T-cell (primary cell): ENCODE measurements around the gene ADCY1. TPM values are rescaled to one million over a fixed set of nuclear protein-coding genes. Genes with fewer than 3 reads are reported as not detected.

ENCODE experiments used
- ATAC-seq, 4 experiments: fragments of 200-7000 bp in 3 of 4; fragments of 150-1000 bp in 1 of 4; cut with Tn5 transposase; replicated peaks in 1 of 4; 1 replicate in 3 of 4; 2 replicates in 1 of 4; pipeline ENCODE4 v1.10.0; 2021; ENCODE audit warnings: moderate library complexity in 3 of 4, mild to moderate bottlenecking in 2 of 4, moderate number of reproducible peaks in 1 of 4
- CTCF ChIA-PET, 2 donors: fragments of 300-600 bp; sonication (Branson Sonifier 250); formaldehyde crosslinking; loops; one replicate each; lab custom pipeline; 2022; ENCODE audit warnings: antibody characterized with exemption in 2 of 2; lab: Charles Lee
- POLR2A ChIA-PET, 2 donors: fragments of 300-600 bp; sonication (Branson Sonifier 250); formaldehyde crosslinking; loops; one replicate each; lab custom pipeline; 2022; ENCODE audit warnings: antibody characterized with exemption in 2 of 2; lab: Charles Lee
- DNase-seq, 35 experiments: peaks; one replicate each; pipeline versions ENCODE4 v3.0.0 to v3.0.0-alpha.2; 2013 to 2023
- H3K27ac ChIP-seq: one replicate; pipeline ENCODE4 v1.5.1; 2013; ENCODE audit warnings: low read length
- H3K27me3 ChIP-seq, 2 experiments: replicated peaks in 1 of 2; 1 replicate in 1 of 2; 2 replicates in 1 of 2; pipeline versions ENCODE4 v1.6.1 to v1.7.0; 2013; ENCODE audit warnings: low read length in 1 of 2, mixed read lengths in 1 of 2; ENCODE audit not compliant: control insufficient read depth in 2 of 2, insufficient read depth in 2 of 2; ENCODE audit errors: extremely low read depth in 1 of 2
- H3K36me3 ChIP-seq, 2 donors: 1 replicate in 1 of 2; 2 replicates in 1 of 2; pipeline versions ENCODE4 v1.6.1 to v1.7.0; 2013; ENCODE audit warnings: low read length in 1 of 2; ENCODE audit not compliant: control insufficient read depth in 2 of 2, insufficient read depth in 1 of 2; ENCODE audit errors: extremely low read depth in 1 of 2
- H3K4me1 ChIP-seq, 2 experiments: 1 replicate in 1 of 2; 2 replicates in 1 of 2; pipeline versions ENCODE4 v1.6.1 to v1.7.0; 2013; ENCODE audit warnings: low read length in 2 of 2, mixed read lengths in 1 of 2; ENCODE audit not compliant: insufficient read depth in 2 of 2, control insufficient read depth in 1 of 2; ENCODE audit errors: extremely low read depth in 1 of 2
- H3K4me3 ChIP-seq, 2 donors: 1 replicate in 1 of 2; 2 replicates in 1 of 2; pipeline versions ENCODE4 v1.5.1 to v1.7.0; 2013; ENCODE audit warnings: mild to moderate bottlenecking in 2 of 2, low read length in 1 of 2, moderate library complexity in 1 of 2; ENCODE audit not compliant: control insufficient read depth in 1 of 2; ENCODE audit errors: extremely low read depth in 1 of 2
- H3K9me3 ChIP-seq: 2 replicates; pipeline ENCODE4 v1.7.0; 2013
- H3K27ac Mint-ChIP-seq, 2 donors: one replicate each; pipeline ENCODE4 v1.8.0; 2020 to 2021; ENCODE audit warnings: mild to moderate bottlenecking in 2 of 2, mixed read lengths in 2 of 2
- H3K27me3 Mint-ChIP-seq, 2 donors: one replicate each; pipeline ENCODE4 v1.8.0; 2021 to 2022; ENCODE audit warnings: mixed read lengths in 2 of 2
- H3K36me3 Mint-ChIP-seq: one replicate; pipeline ENCODE4 v1.8.0; 2021; ENCODE audit warnings: mixed read lengths
- H3K4me1 Mint-ChIP-seq, 3 donors: one replicate each; pipeline ENCODE4 v1.8.0; 2020 to 2022; ENCODE audit warnings: mixed read lengths in 3 of 3, mild to moderate bottlenecking in 1 of 3
- H3K4me3 Mint-ChIP-seq, 3 donors: one replicate each; pipeline ENCODE4 v1.8.0; 2020 to 2022; ENCODE audit warnings: mild to moderate bottlenecking in 3 of 3, mixed read lengths in 3 of 3, moderate library complexity in 3 of 3
- H3K9me3 Mint-ChIP-seq, 3 donors: one replicate each; pipeline ENCODE4 v1.8.0; 2020 to 2022; ENCODE audit warnings: mixed read lengths in 3 of 3
- WGBS: methylation state at CpG from one replicate; pipeline ENCODE4 v1.1.5; 2013; ENCODE audit warnings: missing lambda C conversion rate; ENCODE audit not compliant: insufficient coverage; 5-methylcytosine and 5-hydroxymethylcytosine counted together
- total RNA-seq, 35 experiments: library from RNA in 6 of 35; stranded (reverse) in 6 of 35; fragments of 120-200 nt in 1 of 35; gene quantifications; one replicate each; pipeline versions ENCODE4 v1.2.1 to v1.2.4 and lab custom pipeline; 2013 to 2026

Gene ADCY1
- total RNA-seq, 5 donors from 2014 or later (not counting 1 experiment from before 2014, with no cell fraction given) = 0.03 to 0.44 (median 0.05) TPM

DNA sequence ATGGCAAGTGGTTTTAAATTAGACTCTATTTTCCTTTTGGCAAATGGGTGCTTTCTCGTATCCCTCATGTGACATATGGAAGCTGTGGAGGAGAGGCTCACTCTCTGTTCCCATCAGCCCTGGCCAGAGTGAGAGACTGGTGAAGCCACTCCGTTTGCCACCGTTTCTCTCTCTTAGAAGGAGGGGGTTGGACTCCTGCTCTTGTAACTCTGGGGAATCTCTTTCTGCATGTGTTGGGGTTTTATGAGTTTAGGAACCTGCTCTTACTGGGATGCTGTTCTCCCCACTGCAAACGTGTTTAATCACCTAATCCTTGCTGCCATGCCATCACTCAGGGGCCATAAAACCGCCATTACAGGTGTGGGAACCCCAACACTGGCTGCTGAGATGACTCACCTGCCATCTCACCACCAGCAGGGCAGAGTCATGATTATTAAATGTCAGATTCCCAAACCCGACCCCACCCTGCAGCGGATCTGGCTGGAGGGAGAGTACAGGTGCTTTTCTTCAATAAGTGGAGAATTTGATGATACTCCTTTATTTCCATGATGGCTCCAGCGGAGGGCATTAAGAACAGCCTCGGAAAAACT lies 103.2 kb downstream of the ADCY1 start:
- Mint-ChIP-seq H3K9me3 (peaks cover 0 to 8% (median 0%) of the 10 kb centered on the region in 3 donors), H3K4me1 (no peaks in the 10 kb centered on the region), H3K27ac (no peak overlapping the region), H3K4me3 (no peak overlapping the region), H3K36me3 (no peaks in the 10 kb centered on the region), H3K27me3 (peaks cover 7 to 36% of the 10 kb centered on the region in 2 donors)
- DNase-seq (no peak), ATAC-seq (no peak)
- Histone ChIP-seq H3K4me1 (no peaks in the 10 kb centered on the region), H3K27me3 (peaks cover 0 to 28% of the 10 kb centered on the region in 2 experiments), H3K4me3 (no peak overlapping the region), H3K27ac (no peak overlapping the region), H3K9me3 (no peaks in the 10 kb centered on the region), H3K36me3 (no peaks in the 10 kb centered on the region)
- ChIA-PET CTCF (no interaction called here), POLR2A (no interaction called here)
- WGBS = 50% methylated on average over 3 of the region's 9 CpGs

DNA sequence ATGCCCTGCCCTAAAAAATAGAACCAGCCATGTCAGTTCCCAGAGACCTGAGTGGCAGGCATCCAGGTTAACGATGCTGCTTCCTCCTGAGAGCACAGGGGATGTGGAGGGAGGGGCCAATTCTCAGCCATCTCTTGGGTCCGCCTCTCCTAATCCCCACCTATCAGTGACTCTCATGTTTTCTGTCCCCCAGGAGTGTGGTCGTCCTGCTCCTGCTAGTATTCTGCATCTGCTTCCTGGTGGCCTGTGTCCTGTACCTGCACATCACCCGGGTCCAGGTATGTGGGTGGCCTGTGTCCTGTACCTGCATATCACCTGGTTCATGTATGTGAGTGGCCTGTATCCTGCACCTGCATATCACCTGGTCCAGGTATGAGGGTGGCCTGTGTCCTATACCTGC lies 105.3 kb downstream of the ADCY1 start:
- no peak overlapping the region for H3K4me3 Mint-ChIP-seq
- Histone ChIP-seq H3K4me1 (no peaks in the 10 kb centered on the region), H3K27me3 (peaks cover 0 to 35% of the 10 kb centered on the region in 2 experiments), H3K36me3 (no peaks in the 10 kb centered on the region), H3K27ac (no peak overlapping the region), H3K9me3 (no peaks in the 10 kb centered on the region), H3K4me3 (no peak overlapping the region)
- DNase-seq (no peak), ATAC-seq (no peak)
- peaks cover 7 to 38% of the 10 kb centered on the region in 2 donors for H3K27me3 Mint-ChIP-seq
- H3K27ac Mint-ChIP-seq = no peak overlapping the region
- CTCF ChIA-PET = no interaction called here
- no peaks in the 10 kb centered on the region for H3K4me1 Mint-ChIP-seq
- H3K9me3 Mint-ChIP-seq = peaks cover 0 to 8% (median 0%) of the 10 kb centered on the region in 3 donors
- POLR2A ChIA-PET = no interaction called here
- WGBS = 40% methylated on average over 1 of the region's 4 CpGs
- H3K36me3 Mint-ChIP-seq = no peaks in the 10 kb centered on the region

DNA sequence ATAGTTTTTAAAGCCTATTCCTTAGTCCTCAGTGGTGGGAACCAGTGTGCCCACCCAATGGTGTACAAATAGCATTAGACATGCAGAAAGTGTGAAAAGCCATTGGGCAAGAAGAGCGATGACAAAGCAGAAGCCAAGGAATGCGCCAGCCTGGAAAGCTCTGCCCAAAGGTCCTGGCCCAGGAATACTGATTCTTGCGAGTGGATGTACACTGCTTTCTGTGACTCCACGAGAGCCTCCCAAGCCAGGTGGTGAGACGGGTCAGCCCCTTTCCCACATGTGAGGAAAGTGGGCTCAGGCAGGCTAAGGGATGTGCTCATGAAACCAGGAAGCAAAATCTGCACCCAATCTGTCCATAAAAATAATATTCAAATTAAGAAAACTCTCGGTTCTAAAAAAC lies 106.6 kb downstream of the ADCY1 start:
- ATAC-seq (no peak), DNase-seq (no peak)
- H3K9me3 Mint-ChIP-seq = peaks cover 0 to 6% (median 0%) of the 10 kb centered on the region in 3 donors
- H3K27me3 Mint-ChIP-seq = peaks cover 14 to 39% of the 10 kb centered on the region in 2 donors
- H3K4me1 Mint-ChIP-seq = no peaks in the 10 kb centered on the region
- Histone ChIP-seq H3K9me3 (no peaks in the 10 kb centered on the region), H3K27me3 (peaks cover 0 to 41% of the 10 kb centered on the region in 2 experiments), H3K27ac (no peak overlapping the region), H3K36me3 (no peaks in the 10 kb centered on the region), H3K4me1 (no peaks in the 10 kb centered on the region), H3K4me3 (no peak overlapping the region)
- CTCF ChIA-PET = no interaction called here
- POLR2A ChIA-PET = no interaction called here
- 89% methylated on average over 5 of the region's 6 CpGs for WGBS
- no peak overlapping the region for H3K4me3 Mint-ChIP-seq
- no peak overlapping the region for H3K27ac Mint-ChIP-seq
- H3K36me3 Mint-ChIP-seq = no peaks in the 10 kb centered on the region

DNA sequence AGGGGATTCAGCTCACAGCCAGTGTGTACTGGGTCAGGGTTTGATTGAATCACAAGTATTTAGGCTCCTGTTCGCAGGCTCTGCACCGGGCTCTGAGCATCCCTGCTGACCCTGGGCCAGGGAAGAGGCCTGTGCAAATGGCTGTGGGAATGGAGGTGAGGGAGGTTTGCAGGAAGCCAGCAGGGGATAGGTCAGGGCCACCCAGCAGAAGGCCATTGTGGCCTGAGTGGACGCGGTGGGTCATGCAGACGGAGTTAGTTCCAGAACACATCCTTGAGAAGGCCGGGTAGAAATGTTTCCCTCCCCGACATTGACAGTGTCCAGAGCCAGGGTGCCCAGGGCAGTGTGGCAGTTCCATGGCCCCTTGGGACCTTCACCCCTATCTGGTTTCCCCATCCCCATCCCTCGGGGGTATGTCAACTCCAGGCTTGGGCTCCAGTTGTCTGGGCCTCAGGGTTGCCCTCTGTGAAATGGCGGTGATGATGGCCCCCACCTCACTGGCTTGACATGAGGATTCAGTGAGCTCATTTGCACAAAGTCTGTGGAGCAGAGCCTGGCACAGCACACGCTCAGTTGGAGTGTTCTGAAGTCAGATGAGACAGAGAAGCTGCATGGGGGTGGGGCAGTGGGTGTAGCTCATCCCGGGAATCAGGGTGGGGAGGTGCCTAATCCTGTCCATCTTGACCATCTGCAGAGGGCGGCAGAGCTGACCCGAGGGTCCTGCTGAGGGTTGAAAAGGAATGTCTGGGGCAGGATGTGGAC lies 107.6 kb downstream of the ADCY1 start:
- Mint-ChIP-seq H3K27ac (no peak overlapping the region), H3K4me3 (no peak overlapping the region), H3K27me3 (peaks cover 14 to 33% of the 10 kb centered on the region in 2 donors), H3K4me1 (no peaks in the 10 kb centered on the region), H3K9me3 (no peaks in the 10 kb centered on the region), H3K36me3 (no peaks in the 10 kb centered on the region)
- Histone ChIP-seq H3K9me3 (no peaks in the 10 kb centered on the region), H3K27me3 (peaks cover 0 to 41% of the 10 kb centered on the region in 2 experiments), H3K4me1 (no peaks in the 10 kb centered on the region), H3K4me3 (no peak overlapping the region), H3K27ac (no peak overlapping the region), H3K36me3 (no peaks in the 10 kb centered on the region)
- no peak for DNase-seq
- WGBS = 68% methylated on average over 6 of the region's 13 CpGs
- CTCF ChIA-PET = no interaction called here
- ATAC-seq = no peak
- POLR2A ChIA-PET = no interaction called here

DNA sequence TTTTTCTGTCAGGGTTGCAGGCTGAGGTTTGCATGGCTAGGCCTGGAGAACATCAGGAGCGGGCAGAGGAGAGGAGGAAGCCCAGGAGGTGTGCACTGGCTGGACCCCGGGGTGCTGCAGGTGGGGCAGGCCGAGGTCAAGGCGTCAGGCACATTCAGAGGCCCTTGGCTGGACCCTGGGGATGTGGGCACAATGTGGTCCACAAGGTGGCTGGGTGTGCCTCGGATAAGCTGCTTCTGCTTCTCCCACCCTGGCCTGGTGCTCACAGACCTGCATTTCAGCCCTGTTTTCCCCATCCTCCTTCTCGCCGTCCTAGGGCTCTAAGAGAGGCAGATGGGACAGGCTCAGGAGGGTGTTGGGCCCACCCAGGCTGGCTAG lies 108.2 kb downstream of the ADCY1 start:
- DNase-seq = no peak
- no peaks in the 10 kb centered on the region for H3K9me3 Mint-ChIP-seq
- no peaks in the 10 kb centered on the region for H3K9me3 ChIP-seq
- H3K4me3 ChIP-seq = no peak overlapping the region
- H3K27me3 ChIP-seq = peaks cover 0 to 39% of the 10 kb centered on the region in 2 experiments
- no peak overlapping the region for H3K27ac Mint-ChIP-seq
- CTCF ChIA-PET = no interaction called here
- no peaks in the 10 kb centered on the region for H3K4me1 ChIP-seq
- WGBS = 78% methylated on average over 6 of the region's 7 CpGs
- no peaks in the 10 kb centered on the region for H3K36me3 Mint-ChIP-seq
- POLR2A ChIA-PET = no interaction called here
- H3K27me3 Mint-ChIP-seq = peaks cover 14 to 30% of the 10 kb centered on the region in 2 donors
- ATAC-seq = no peak
- H3K36me3 ChIP-seq = no peaks in the 10 kb centered on the region
- no peak overlapping the region for H3K27ac ChIP-seq
- no peaks in the 10 kb centered on the region for H3K4me1 Mint-ChIP-seq
- no peak overlapping the region for H3K4me3 Mint-ChIP-seq

DNA sequence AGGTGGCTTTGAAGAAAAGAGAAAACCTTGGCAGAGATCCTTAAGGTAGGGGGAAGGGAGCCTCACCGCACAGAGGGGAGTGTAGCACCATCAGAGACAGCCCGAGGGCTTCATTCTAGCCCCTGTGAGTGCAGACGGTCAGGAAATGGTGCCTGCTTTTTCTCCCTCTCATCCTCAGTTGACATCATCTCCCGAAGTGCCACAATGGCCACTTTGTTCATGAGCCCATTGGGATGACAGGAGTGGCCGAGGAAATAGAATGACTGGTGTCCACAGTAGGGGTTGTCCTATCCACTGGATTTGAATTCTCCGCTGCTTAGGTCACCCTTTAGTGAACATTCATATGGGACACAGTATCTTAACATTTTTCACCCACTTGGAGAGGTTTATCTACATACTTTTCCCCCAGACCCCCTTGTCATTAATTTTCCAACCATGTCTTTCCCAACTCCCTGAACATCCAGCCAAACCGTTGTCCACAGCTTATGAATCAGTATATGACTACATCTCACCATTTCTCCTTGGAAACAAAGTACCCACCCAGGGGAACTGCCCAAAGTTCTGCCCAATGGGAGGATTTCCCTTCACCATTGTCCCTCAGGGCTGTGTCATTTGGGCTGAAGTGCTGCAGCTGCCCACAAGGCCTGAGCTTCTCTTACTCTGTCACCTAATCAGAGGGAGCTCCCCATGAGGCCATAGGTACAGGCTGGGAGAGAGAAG lies 108.8 kb downstream of the ADCY1 start:
- Mint-ChIP-seq H3K27ac (no peak overlapping the region), H3K9me3 (no peaks in the 10 kb centered on the region), H3K4me1 (no peaks in the 10 kb centered on the region), H3K36me3 (no peaks in the 10 kb centered on the region), H3K27me3 (peaks cover 14 to 24% of the 10 kb centered on the region in 2 donors), H3K4me3 (no peak overlapping the region)
- H3K36me3 ChIP-seq = no peaks in the 10 kb centered on the region
- H3K4me3 ChIP-seq = no peak overlapping the region
- DNase-seq = no peak
- POLR2A ChIA-PET = no interaction called here
- no peaks in the 10 kb centered on the region for H3K9me3 ChIP-seq
- no peaks in the 10 kb centered on the region for H3K4me1 ChIP-seq
- H3K27ac ChIP-seq = no peak overlapping the region
- ATAC-seq = no peak
- CTCF ChIA-PET = no interaction called here
- H3K27me3 ChIP-seq = peaks cover 0 to 32% of the 10 kb centered on the region in 2 experiments
- 95% methylated on average over 2 of the region's 7 CpGs for WGBS
